ENCODE data around the gene TRIM62.
"Not testable (repeated sequence)": the region's sequence is repeated elsewhere in the genome, so short reads cannot be mapped to it uniquely, and the experiment has no call there.

The TRIM62 gene

DNA sequence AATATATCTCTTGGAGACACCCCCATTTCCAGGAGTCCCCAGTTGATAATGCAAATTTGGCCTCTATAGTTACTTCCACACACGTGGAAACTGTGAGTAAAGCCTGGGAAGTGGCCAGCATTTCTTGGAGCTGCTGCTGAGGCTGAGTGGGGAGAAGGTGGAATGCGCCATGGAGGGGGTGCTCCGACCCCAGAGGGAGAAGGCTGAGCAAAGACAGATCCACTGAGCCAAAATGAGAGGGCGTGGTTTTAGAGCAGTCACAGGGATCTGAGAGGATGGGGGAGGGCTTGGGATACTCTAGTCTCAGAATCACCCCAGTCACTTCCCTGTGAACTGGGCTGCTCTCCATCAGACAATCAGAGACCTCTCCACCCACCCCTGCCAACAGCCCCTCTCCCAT is 38.7 kb downstream of the TRIM62 start:
- TF ChIP-seq GATA1 (IDR thresholded peaks at IDR 0.05; ENCODE audit: low read depth, low read length) (no peak), POLR2A (IDR thresholded peaks at IDR 0.05; ENCODE audit: low read length) (no peak)
- DNase-seq = no peak

DNA sequence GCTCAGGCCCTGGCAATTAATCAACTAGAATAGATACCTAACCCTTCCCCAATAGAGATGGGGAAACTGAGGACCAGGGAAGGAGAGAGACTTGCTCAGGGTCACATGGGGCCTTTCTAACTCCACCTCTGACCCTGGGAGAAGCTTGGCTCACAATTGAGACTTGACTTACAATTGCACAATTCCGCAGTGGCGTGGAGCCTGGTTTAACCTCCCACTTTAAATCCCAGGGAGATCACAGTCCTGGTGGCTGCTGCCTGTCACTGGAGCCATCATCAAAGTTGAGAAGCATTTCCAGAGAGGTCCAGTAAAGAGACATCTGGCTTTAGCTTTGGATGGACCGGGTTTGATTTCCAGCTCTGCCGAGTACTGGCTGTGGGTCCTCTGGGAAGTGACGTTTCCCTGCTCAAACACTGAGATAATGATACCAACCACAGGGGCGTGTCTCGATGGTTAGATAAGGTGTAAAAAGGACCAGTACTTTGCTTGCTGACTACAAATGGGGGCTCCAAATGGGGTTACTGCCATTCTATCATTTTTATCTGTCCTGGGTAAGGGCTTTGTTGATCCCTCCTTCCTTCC is 39.3 kb downstream of the TRIM62 start:
- no peak for DNase-seq

DNA sequence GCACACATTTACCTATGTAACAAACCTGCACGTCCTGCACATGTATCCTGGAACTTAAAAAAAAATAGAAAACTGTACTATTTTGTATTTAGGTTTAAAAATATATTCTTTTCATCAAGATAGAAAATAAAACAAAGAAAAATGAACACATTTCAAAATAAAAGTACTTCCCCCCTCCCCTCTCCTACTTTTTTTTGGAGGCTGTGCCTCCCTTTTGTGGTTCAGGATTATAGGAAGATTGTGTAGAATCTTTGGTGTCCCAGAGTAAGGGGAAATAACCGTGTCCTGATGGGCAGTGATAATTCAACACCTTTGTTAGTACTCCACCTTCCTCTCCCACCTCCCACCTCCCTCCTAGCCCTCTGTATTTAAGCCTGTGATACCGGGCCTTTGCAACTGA is 40.1 kb downstream of the TRIM62 start:
- DNase-seq = no peak
- TF ChIP-seq POLR2A (IDR thresholded peaks at IDR 0.05; ENCODE audit: low read length) = no peak
- no peak for TF ChIP-seq GATA1 (IDR thresholded peaks at IDR 0.05; ENCODE audit: low read depth, low read length)

More for the DNA sequence above, 39.3 kb downstream of the TRIM62 start:
- TF ChIP-seq POLR2A (IDR thresholded peaks at IDR 0.05; ENCODE audit: low read length) (no peak), GATA1 (IDR thresholded peaks at IDR 0.05; ENCODE audit: low read depth, low read length) (no peak)

DNA sequence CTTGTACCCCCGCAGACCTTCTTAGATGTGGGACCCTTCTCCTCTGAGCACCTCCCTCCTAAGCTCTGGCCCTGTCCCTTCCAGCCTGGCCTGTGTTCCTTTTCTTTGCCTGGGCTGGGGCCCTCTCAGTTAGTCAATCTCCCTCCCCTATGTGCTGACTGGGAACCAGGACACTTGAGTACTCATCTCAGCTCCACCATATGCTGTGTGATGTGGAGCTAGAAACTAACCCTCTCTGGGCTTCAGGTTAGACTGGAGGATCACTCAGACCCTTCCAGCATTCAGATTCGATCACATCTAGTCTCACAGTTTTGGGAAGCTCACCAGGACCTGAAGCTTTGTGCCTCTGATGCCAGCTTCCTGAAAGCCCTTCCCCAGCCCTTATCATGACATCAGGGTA is 40.6 kb downstream of the TRIM62 start:
- no peak for DNase-seq
- TF ChIP-seq GATA1 (IDR thresholded peaks at IDR 0.05; ENCODE audit: low read depth, low read length) (no peak), POLR2A (IDR thresholded peaks at IDR 0.05; ENCODE audit: low read length) (no peak)

DNA sequence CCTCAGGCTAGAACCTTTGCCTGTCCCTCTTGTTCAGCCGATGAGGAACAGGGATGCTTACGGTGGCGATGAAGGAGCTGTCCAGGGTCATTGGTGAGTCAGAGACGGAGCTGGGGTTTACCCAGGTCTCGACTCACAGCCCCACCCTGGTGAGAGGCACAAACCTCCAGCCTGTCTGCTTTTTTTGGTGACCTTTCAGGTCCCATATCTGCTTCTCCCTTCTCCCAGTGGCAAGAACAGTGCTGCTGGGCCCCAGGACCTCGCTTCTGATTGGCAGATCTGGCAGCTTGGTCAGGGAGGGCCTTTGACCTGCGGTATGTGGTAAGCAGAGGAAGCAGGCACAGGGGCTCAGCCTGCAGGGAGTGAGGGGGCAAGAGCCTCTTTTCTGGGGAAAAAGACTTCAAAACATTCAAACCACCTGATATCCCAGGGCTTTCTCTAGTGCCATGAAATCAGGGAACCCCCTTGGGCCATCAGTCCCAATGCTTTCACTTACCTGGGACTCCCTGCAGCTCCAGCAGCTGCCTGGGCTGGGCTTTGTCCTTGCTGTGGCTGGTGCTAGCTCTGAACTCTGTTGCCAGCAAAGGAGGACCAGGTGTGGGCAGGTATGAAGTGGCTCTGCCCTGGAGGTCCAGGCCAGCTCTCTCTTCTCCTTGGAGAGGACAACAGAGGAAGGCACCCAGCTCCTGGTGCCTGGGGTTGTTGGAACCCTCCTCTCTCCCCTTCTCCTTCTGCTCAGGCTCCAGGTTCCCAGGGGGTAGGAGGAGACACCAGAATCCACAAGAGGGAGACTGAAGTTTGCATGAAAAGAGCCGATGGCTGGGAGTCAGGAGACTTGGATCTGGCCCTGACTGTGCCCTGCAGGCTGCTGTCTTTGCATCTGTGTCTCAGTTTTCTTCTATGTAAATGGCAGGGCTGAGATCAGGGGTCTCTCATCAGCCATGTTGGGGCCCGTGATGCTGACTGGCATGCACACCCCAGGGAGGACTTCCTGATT is 41.4 kb downstream of the TRIM62 start:
- no peak for DNase-seq
- TF ChIP-seq GATA1 (IDR thresholded peaks at IDR 0.05; ENCODE audit: low read depth, low read length) = no peak
- no peak for TF ChIP-seq POLR2A (IDR thresholded peaks at IDR 0.05; ENCODE audit: low read length)

DNA sequence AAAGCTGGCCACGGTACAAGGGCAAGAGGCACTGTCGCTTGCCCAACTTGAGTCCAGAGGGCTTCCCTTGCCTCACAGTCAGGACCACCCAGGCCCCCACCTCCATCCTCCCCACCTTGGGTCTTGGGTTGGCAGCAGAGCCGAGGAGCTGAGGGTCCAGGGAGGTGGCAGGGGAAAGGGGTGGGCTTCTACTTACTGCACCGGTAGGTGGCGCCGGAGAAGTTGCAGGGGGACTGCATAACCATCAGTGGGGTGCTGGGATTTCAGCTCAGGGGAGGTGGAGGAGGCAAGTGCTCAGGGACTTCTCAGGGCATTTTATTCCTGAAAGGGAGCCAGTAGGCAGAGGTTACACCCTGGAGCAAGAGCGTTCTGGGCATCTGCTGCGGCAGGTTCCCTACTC is 44.0 kb downstream of the TRIM62 start:
- no peak for TF ChIP-seq POLR2A (IDR thresholded peaks at IDR 0.05; ENCODE audit: low read length)
- no peak for TF ChIP-seq GATA1 (IDR thresholded peaks at IDR 0.05; ENCODE audit: low read depth, low read length)
- peak; percentile 26 to 38 for DNase-seq

DNA sequence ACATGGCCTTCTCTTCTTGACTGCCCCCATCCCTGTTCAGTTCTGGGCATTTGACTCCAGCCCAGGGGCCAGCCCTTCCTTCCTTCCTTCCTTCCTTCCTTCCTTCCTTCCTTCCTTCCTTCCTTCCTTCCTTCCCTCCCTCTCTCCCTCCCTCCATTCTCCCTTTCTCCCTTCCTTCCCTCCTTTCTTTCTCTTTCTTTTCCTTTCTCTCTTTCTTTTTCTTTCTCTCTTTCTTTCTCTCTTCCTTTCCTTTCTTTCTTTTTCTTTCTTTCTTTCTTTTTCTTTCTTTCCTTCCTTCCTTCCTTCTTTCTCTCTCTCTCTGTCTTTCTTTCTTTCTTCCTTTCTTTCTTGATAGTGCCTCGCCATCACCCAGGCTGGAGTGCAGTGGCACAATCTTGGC is 45.8 kb downstream of the TRIM62 start:
- DNase-seq = not testable (repeated sequence)

DNA sequence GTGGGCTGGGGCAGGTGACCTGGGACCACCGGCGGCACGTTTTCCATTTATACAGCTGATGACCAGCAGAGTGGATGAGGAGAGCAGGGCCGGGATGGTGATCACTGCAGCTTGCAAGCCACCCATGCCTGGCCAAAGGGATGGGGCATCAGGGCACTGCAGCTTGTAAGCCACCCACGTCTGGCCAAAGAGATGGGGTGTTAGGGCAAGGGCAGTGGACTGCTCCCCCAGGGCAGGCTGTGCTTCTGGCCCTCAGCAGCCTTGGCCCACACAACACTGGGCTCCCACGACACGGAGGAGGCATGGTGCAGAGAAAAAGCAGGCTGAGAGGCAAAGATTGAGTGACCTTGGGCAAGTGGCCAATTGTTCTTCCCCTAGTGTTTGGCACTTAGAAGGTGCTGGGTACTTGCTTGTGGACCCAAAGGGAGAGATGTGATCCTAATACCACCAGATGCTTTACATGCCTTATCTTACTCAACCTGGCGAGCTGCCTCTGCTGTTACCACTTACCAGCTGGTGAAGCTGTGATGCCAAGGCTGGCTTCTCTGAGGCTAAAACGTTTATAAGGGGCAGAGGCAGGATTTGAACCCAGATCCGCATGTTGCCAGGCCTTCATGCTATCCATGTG is 48.3 kb downstream of the TRIM62 start:
- TF ChIP-seq GATA1 (IDR thresholded peaks at IDR 0.05; ENCODE audit: low read depth, low read length) (no peak), POLR2A (IDR thresholded peaks at IDR 0.05; ENCODE audit: low read length) (no peak)
- DNase-seq = no peak

DNA sequence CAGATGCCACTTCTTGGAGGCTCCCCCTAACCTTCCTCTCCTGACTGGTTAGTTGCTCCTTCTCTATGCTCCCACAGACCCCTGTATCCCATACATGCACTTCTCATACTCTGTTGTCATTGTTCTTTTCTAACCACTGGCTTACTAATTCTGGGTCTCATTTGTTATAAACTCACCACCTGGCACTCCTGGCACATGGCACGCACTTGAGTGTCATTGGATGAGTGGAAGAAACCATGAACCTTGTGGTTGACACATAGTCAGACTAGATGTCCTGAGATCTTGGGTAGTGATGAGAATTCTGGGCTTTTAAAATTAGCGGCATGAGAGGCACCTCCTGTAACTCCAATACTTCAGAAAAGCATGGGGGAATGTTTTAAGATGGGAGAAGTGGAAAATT is 49.3 kb downstream of the TRIM62 start:
- TF ChIP-seq POLR2A (IDR thresholded peaks at IDR 0.05; ENCODE audit: low read length) = no peak
- no peak for TF ChIP-seq GATA1 (IDR thresholded peaks at IDR 0.05; ENCODE audit: low read depth, low read length)
- DNase-seq = no peak

DNA sequence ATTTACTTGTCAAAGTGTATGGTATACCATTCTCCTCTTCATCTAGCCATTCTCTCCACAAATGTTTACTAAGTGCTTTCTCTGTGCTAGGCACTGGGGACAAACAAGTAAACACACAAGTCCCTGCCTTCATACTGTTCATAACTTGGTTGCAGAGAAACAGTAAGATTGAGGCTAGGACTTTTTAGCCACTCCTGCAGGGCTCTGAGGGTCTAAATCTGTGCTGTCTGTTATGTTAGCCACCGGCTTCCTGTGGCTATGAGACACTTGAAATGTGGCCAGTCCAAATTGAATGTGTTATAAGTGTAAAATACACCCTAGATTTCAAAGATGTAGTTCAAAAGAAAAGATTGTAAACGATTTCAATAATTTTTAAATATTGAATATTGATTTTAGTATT is 50.7 kb downstream of the TRIM62 start:
- no peak for DNase-seq
- no peak for TF ChIP-seq POLR2A (IDR thresholded peaks at IDR 0.05; ENCODE audit: low read length)
- TF ChIP-seq GATA1 (IDR thresholded peaks at IDR 0.05; ENCODE audit: low read depth, low read length) = no peak

DNA sequence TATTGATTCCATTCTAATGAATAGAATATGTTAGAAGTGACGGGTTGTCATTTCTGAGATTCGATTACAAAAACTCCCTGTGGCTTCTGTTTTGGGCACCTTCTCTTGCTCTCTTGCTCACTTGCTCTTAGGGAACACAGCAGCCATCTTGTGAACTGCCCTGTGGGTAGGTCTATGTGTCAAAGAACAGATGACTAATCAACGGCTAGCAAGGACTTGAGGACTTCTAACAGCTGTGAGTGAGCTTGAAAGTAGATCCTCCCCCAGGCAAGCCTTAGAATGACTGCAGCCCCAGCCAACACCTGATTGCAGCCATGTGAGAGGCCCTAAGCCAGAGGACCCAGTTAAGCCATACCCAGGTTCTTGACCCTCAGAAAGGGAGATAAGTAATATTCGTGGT is 51.5 kb downstream of the TRIM62 start:
- no peak for DNase-seq
- TF ChIP-seq POLR2A (IDR thresholded peaks at IDR 0.05; ENCODE audit: low read length) (no peak), GATA1 (IDR thresholded peaks at IDR 0.05; ENCODE audit: low read depth, low read length) (no peak)

DNA sequence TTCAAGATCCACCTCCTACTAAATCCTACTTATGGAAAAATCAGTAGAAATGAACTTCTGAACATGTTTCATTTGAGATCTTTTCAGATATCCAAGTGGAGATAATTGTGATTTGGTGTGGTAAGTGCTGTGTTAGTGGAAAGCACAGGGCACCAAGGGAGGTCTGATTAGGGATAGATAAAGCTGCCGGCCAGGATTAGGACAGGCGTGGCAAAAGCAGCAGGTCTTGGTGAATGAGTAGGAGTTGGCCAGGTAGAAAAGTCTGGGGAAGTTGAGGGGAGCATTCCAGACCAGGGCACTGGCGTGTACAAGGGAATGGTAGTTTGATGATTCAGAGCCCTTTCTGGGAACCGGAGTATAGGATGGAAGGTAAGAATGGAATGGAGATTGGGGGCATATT is 53.1 kb downstream of the TRIM62 start:
- no peak for DNase-seq
- TF ChIP-seq POLR2A (IDR thresholded peaks at IDR 0.05; ENCODE audit: low read length) (no peak), GATA1 (IDR thresholded peaks at IDR 0.05; ENCODE audit: low read depth, low read length) (no peak)

DNA sequence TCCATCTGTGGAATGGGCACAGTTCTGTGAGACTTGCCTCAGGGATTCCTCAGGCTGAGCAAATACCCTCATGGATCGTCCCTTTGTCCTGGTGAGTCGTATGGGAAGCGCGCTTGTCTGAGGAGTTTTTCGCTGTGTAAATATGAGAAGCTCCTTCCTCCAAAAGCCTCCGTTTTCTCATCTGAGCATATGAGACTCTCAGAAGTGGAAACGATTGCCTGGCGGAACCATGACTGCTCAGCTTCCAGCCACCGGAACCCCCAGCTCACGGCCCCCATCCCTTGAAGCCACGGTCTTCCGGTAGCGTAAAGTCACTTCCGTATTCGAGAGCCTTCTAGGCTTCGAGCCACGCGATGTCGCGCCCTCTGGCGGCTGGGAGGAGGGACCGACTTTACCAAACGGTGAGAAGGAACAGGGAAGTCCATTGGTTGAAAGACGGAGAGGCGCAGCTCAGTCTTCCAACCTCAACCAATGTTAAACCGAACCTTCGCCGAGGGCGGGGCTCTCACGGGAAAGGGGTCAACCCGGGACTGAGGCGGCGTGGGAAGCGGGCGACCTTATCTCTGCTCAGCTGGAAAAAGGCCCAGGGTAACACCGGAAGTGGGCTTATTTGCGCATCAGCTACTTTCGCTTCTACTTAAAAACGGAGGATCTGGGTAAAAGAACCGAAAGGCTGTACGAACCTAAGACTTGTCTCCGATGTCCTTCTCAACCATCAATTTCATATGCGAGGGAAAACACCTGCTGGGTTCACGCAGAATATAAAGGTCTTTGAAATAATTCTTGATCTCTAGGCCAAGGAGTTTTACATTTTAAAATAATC is 54.6 kb downstream of the TRIM62 start:
- DNase-seq = peak; percentile 99
- peak; percentile 56 for TF ChIP-seq GATA1 (IDR thresholded peaks at IDR 0.05; ENCODE audit: low read depth, low read length)
- peak; percentile 93 for TF ChIP-seq POLR2A (IDR thresholded peaks at IDR 0.05; ENCODE audit: low read length)
